Cardiac fibroblast (primary cell): ENCODE measurements around the gene STPG3.

Experiments
- DNase-seq, 2 donors: peaks; one replicate each; pipeline versions ENCODE4 v3.0.0 to v3.0.0-alpha.2; 2010; ENCODE audit warnings: low read depth in 2 of 2
- H3K4me3 ChIP-seq, 2 donors: replicated peaks in 1 of 2; 1 replicate in 1 of 2; 2 replicates in 1 of 2; pipeline ENCODE4 v1.5.1; 2011; ENCODE audit warnings: low read depth in 2 of 2, low read length in 2 of 2, mild to moderate bottlenecking in 2 of 2, moderate library complexity in 1 of 2
- CTCF ChIP-seq: IDR thresholded peaks from one replicate; pipeline ENCODE4 v1.5.1; 2011; ENCODE audit warnings: low read depth, mild to moderate bottlenecking, low read length, inconsistent platforms

STPG3 gene

GRCh38 chr9:137234055-137234697 is 16.9 kb upstream of the STPG3 start:
- DNase-seq, result no peak
- TF ChIP-seq CTCF, result no peak
- no peak overlapping the region for H3K4me3 ChIP-seq

GRCh38 chr9:137234758-137235423 is 16.2 kb upstream of the STPG3 start:
- TF ChIP-seq CTCF, result no peak
- no peak overlapping the region for H3K4me3 ChIP-seq
- DNase-seq, result no peak

- no peak for TF ChIP-seq CTCF
- no peak overlapping the region for H3K4me3 ChIP-seq
Observed at GRCh38 chr9:137235424-137236237, 15.5 kb upstream of the STPG3 start.

DNA sequence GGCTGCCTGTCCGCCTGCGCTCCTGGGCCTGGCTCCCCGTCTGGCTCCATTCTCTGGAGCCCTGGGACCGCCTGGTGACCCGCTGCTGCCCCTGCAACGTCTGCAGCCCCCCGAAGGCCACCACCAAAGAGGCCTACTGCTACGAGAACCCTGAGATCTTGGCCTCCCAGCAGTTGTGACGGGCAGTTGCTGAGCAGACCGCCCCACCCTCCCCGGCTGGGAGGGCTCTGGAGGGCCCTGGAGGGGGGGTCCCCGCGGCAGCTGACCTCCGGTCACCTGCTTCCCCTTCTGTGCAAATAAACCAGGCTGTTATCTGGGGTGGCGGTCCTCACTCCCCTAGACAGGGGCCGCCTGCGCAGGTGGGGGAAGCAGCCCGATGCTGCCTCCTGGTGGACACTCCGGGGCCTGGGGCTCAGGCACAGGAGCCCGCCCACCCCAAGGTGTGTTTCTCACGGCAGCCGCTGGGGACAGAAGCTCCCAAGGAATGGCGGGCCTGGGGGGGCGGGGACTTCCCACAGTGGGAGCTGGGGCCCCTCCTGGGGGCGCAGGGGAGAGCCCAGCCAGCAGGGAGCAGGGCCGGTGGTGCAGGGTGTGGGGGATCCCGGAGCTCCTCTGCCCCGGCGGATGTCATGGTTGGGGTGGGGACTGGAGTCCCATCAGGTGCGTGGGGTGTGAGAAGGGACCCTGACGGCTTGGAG is 14.7 kb upstream of the STPG3 start:
- no peak overlapping the region for H3K4me3 ChIP-seq

More at GRCh38 chr9:137235424-137236237, 15.5 kb upstream of the STPG3 start:
- no peak for DNase-seq

GRCh38 chr9:137236936-137237421 is 14.1 kb upstream of the STPG3 start:
- no peak for DNase-seq
- no peak for TF ChIP-seq CTCF
- H3K4me3 ChIP-seq, result no peak overlapping the region

More for the DNA sequence above, 14.7 kb upstream of the STPG3 start:
- DNase-seq, result peak; percentile 79 to 82
- TF ChIP-seq CTCF, result peak; percentile 99
